Caco-2 (cell line): ENCODE measurements around the gene PHAX. TPM values are rescaled to one million over a fixed set of nuclear protein-coding genes. Genes with fewer than 3 reads are reported as not detected.
"Not testable (repeated sequence)": the region's sequence is repeated elsewhere in the genome, so short reads cannot be mapped to it uniquely, and the experiment has no call there.

Experiments
- BruUV-seq: library from RNA; stranded (reverse); fragments of 400-500 nt; replicated peaks from 2 replicates; lab custom pipeline; 2021; lab: Mats Ljungman, UMichigan
- CTCF ChIA-PET: fragments of 300-600 bp; sonication (Branson Sonifier 250); formaldehyde crosslinking; loops from one replicate; lab custom pipeline; 2022; ENCODE audit warnings: antibody characterized with exemption; lab: Charles Lee
- POLR2A ChIA-PET: fragments of 300-600 bp; sonication (Branson Sonifier 250); formaldehyde crosslinking; loops from one replicate; lab custom pipeline; 2022; ENCODE audit warnings: antibody characterized with exemption; lab: Charles Lee
- DNase-seq, 2 experiments: peaks; one replicate each; pipeline versions ENCODE4 v3.0.0 to v3.0.0-alpha.2; 2020 to 2022
- H3K27me3 ChIP-seq: replicated peaks from 2 replicates; pipeline ENCODE4 v1.6.0; 2011; ENCODE audit warnings: low read length; ENCODE audit not compliant: control insufficient read depth, insufficient read depth
- H3K36me3 ChIP-seq: 2 replicates; pipeline ENCODE4 v1.5.1; 2011; ENCODE audit warnings: low read length; ENCODE audit not compliant: control insufficient read depth, insufficient read depth
- H3K4me1 ChIP-seq: fragments of 250-450 bp; sonication (Bioruptor Pico); 2 replicates; pipeline ENCODE4 v1.5.1; 2020; ENCODE audit warnings: mild to moderate bottlenecking
- H3K4me3 ChIP-seq: 2 replicates; pipeline ENCODE4 v1.5.1; 2011; ENCODE audit warnings: low read depth, mild to moderate bottlenecking, control low read depth, low read length
- H3K9me3 ChIP-seq: fragments of 250-450 bp; sonication (Bioruptor Pico); 2 replicates; pipeline ENCODE4 v1.5.1; 2020; ENCODE audit warnings: mild to moderate bottlenecking, moderate library complexity
- H3K27ac Mint-ChIP-seq: one replicate; pipeline ENCODE4 v1.8.0; 2022; ENCODE audit warnings: mixed read lengths; ENCODE audit not compliant: unreplicated experiment
- H3K27me3 Mint-ChIP-seq: one replicate; pipeline ENCODE4 v1.8.0; 2022; ENCODE audit warnings: mixed read lengths; ENCODE audit not compliant: insufficient read depth, unreplicated experiment
- H3K36me3 Mint-ChIP-seq: one replicate; pipeline ENCODE4 v1.8.0; 2022; ENCODE audit warnings: mild to moderate bottlenecking, mixed read lengths; ENCODE audit not compliant: insufficient read depth, unreplicated experiment
- H3K4me1 Mint-ChIP-seq: one replicate; pipeline ENCODE4 v1.8.0; 2022; ENCODE audit warnings: low read depth, mixed read lengths; ENCODE audit not compliant: unreplicated experiment
- H3K4me3 Mint-ChIP-seq: one replicate; pipeline ENCODE4 v1.8.0; 2022; ENCODE audit warnings: mild to moderate bottlenecking, moderate library complexity, mixed read lengths; ENCODE audit not compliant: unreplicated experiment
- H3K9me3 Mint-ChIP-seq: one replicate; pipeline ENCODE4 v1.8.0; 2022; ENCODE audit warnings: mixed read lengths; ENCODE audit not compliant: unreplicated experiment
- CTCF ChIP-seq, 2 experiments: fragments of 200-600 bp in 1 of 2; IDR thresholded peaks; 1 replicate in 1 of 2; 2 replicates in 1 of 2; pipeline versions ENCODE4 v1.5.1 to v1.8.0; 2011 to 2022; ENCODE audit warnings: antibody characterized with exemption in 1 of 2, control low read depth in 1 of 2, inconsistent platforms in 1 of 2, low read depth in 1 of 2, low read length in 1 of 2, mild to moderate bottlenecking in 1 of 2, moderate library complexity in 1 of 2; ENCODE audit not compliant: insufficient read depth in 1 of 2, severe bottlenecking in 1 of 2, unreplicated experiment in 1 of 2
- intact Hi-C: fragments of 100-400 bp; cut with micrococcal nuclease; formaldehyde crosslinking; loops from one replicate; pipeline ENCODE4 v1.10.0; 2022; ENCODE audit not compliant: unreplicated experiment
- total RNA-seq: library from RNA; stranded (reverse); gene quantifications from 2 replicates; pipeline ENCODE4 v1.2.3, GENCODE V29; 2022

Gene PHAX
- total RNA-seq, 1 experiment from 2014 or later: 38.7 TPM

GRCh38 chr5:126610616-126611015 lies 9.9 kb downstream of the PHAX start:
- H3K9me3 ChIP-seq: no peaks in the 10 kb centered on the region
- no peak for DNase-seq
- no peak overlapping the region for H3K27ac Mint-ChIP-seq
- H3K4me3 Mint-ChIP-seq: no peak overlapping the region
- CTCF ChIA-PET: no interaction called here
- POLR2A ChIA-PET: no interaction called here
- H3K36me3 Mint-ChIP-seq: peaks cover 90% of the 10 kb centered on the region
- no peak for TF ChIP-seq CTCF (IDR thresholded peaks at IDR 0.05; ENCODE audit: insufficient read depth in 1 of 2, low read depth in 1 of 2, low read length in 1 of 2, severe bottlenecking in 1 of 2, unreplicated experiment in 1 of 2)
- no peaks in the 10 kb centered on the region for H3K4me1 Mint-ChIP-seq
- no peaks in the 10 kb centered on the region for H3K9me3 Mint-ChIP-seq
- BruUV-seq: no TSS peak
- intact Hi-C loops: no loop called here
- H3K27me3 ChIP-seq: no peaks in the 10 kb centered on the region
- no peak overlapping the region for H3K4me3 ChIP-seq
- H3K4me1 ChIP-seq: no peaks in the 10 kb centered on the region
- H3K27me3 Mint-ChIP-seq: no peaks in the 10 kb centered on the region
- peaks cover 1% of the 10 kb centered on the region; the same call in 1 of the 2 replicates for H3K36me3 ChIP-seq

- Histone ChIP-seq H3K36me3 (peaks cover 3% of the 10 kb centered on the region; the same call in 1 of the 2 replicates), H3K4me3 (no peak overlapping the region), H3K27me3 (no peaks in the 10 kb centered on the region), H3K4me1 (no peaks in the 10 kb centered on the region), H3K9me3 (no peaks in the 10 kb centered on the region)
- intact Hi-C loops: no loop called here
- no peak for DNase-seq
- ChIA-PET CTCF (interaction anchor here (0.6 kb wide), 1 partner anchor 150 kb away, joined by 3 read pairs; no protein-coding TSS in a partner anchor), POLR2A (no interaction called here)
- no peak overlapping the region for H3K4me3 Mint-ChIP-seq
- no peaks in the 10 kb centered on the region for H3K9me3 Mint-ChIP-seq
- BruUV-seq: no TSS peak
- H3K4me1 Mint-ChIP-seq: no peaks in the 10 kb centered on the region
- no peaks in the 10 kb centered on the region for H3K27me3 Mint-ChIP-seq
- no peak for TF ChIP-seq CTCF (IDR thresholded peaks at IDR 0.05; ENCODE audit: insufficient read depth in 1 of 2, low read depth in 1 of 2, low read length in 1 of 2, severe bottlenecking in 1 of 2, unreplicated experiment in 1 of 2)
- H3K36me3 Mint-ChIP-seq: peaks cover 85% of the 10 kb centered on the region
- H3K27ac Mint-ChIP-seq: no peak overlapping the region
These were observed 13.3 kb downstream of the PHAX start for GRCh38 chr5:126613941-126614592.

- POLR2A ChIA-PET: no interaction called here
- H3K9me3 Mint-ChIP-seq: no peaks in the 10 kb centered on the region
- TF ChIP-seq CTCF (IDR thresholded peaks at IDR 0.05; ENCODE audit: insufficient read depth in 1 of 2, low read depth in 1 of 2, low read length in 1 of 2, severe bottlenecking in 1 of 2, unreplicated experiment in 1 of 2): no peak
- no peaks in the 10 kb centered on the region for H3K27me3 Mint-ChIP-seq
- H3K36me3 Mint-ChIP-seq: peaks cover 83% of the 10 kb centered on the region
- DNase-seq: no peak
- Histone ChIP-seq H3K4me1 (no peaks in the 10 kb centered on the region), H3K27me3 (no peaks in the 10 kb centered on the region), H3K36me3 (peaks cover 1% of the 10 kb centered on the region; the same call in 1 of the 2 replicates), H3K4me3 (no peak overlapping the region), H3K9me3 (no peaks in the 10 kb centered on the region)
- no peak overlapping the region for H3K27ac Mint-ChIP-seq
- intact Hi-C loops: no loop called here
- no peaks in the 10 kb centered on the region for H3K4me1 Mint-ChIP-seq
- no peak overlapping the region for H3K4me3 Mint-ChIP-seq
- CTCF ChIA-PET: interaction anchor here (0.6 kb wide), 1 partner anchor 115 kb away, joined by 5 read pairs; no protein-coding TSS in a partner anchor
- no TSS peak for BruUV-seq
These were observed 14.5 kb downstream of the PHAX start for GRCh38 chr5:126615286-126615685.

GRCh38 chr5:126617603-126618002 lies 16.9 kb downstream of the PHAX start:
- POLR2A ChIA-PET, BruUV-seq: not testable (repeated sequence)

More at GRCh38 chr5:126617603-126618002, 16.9 kb downstream of the PHAX start:
- H3K36me3 ChIP-seq, H3K9me3 Mint-ChIP-seq, H3K4me1 ChIP-seq, DNase-seq, H3K4me1 Mint-ChIP-seq, H3K4me3 Mint-ChIP-seq, intact Hi-C loops, H3K27me3 ChIP-seq, H3K4me3 ChIP-seq, H3K27ac Mint-ChIP-seq, CTCF ChIA-PET, H3K27me3 Mint-ChIP-seq, H3K9me3 ChIP-seq: not testable (repeated sequence)
- H3K36me3 Mint-ChIP-seq: peaks cover 72% of the 10 kb centered on the region
